SKM-1 treated with dmso at 0.1 percent for 144 hours (cell line): Measurements from ENCODE around the gene CDIP1.
"Not testable (repeated sequence)": the region's sequence is repeated elsewhere in the genome, so short reads cannot be mapped to it uniquely, and the experiment has no call there.

Experiments
- DNase-seq: peaks from one replicate; lab custom pipeline; 2025; ENCODE audit not compliant: unreplicated experiment; lab: John Stamatoyannopoulos, UW

The CDIP1 gene

GRCh38 chr16:4538350-4539235, at the start of gene CDIP1:
Gene CDIP1, minus strand, starts transcription at chr16:4538773. Its CDS starts 24,643 bp downstream, at chr16:4514130.
- DNase-seq = peak; percentile 91

GRCh38 chr16:4586291-4586690, 47.7 kb upstream of the CDIP1 start:
- no peak for DNase-seq

GRCh38 chr16:4583906-4584305, 45.3 kb upstream of the CDIP1 start:
- DNase-seq = no peak

- DNase-seq = no peak
These were observed 41.7 kb upstream of the CDIP1 start for GRCh38 chr16:4580250-4580649.

- no peak for DNase-seq
These were observed 40.5 kb upstream of the CDIP1 start for GRCh38 chr16:4578961-4579530.

- no peak for DNase-seq
These were observed 37.4 kb upstream of the CDIP1 start for GRCh38 chr16:4576008-4576407.

GRCh38 chr16:4574919-4575705, 36.5 kb upstream of the CDIP1 start:
- DNase-seq = no peak

GRCh38 chr16:4573926-4574325, 35.4 kb upstream of the CDIP1 start:
- DNase-seq = not testable (repeated sequence)

GRCh38 chr16:4572715-4573114, 34.1 kb upstream of the CDIP1 start:
- DNase-seq = no peak

GRCh38 chr16:4570688-4571321, 32.2 kb upstream of the CDIP1 start:
- no peak for DNase-seq

- DNase-seq = no peak
These were observed 31.5 kb upstream of the CDIP1 start for GRCh38 chr16:4570086-4570485.

- no peak for DNase-seq
These were observed 27.6 kb upstream of the CDIP1 start for GRCh38 chr16:4566144-4566543.

GRCh38 chr16:4564661-4565267, 26.2 kb upstream of the CDIP1 start:
- no peak for DNase-seq

- DNase-seq = no peak
These were observed 23.0 kb upstream of the CDIP1 start for GRCh38 chr16:4561596-4561995.

- no peak for DNase-seq
These were observed 19.4 kb upstream of the CDIP1 start for GRCh38 chr16:4557973-4558372.

- no peak for DNase-seq
These were observed 18.0 kb upstream of the CDIP1 start for GRCh38 chr16:4556580-4556979.

- DNase-seq = no peak
These were observed 17.5 kb upstream of the CDIP1 start, which contains the start of gene C16orf96 for GRCh38 chr16:4556112-4556511. Gene C16orf96, plus strand, starts transcription at chr16:4556340. Its CDS starts 150 bp downstream, at chr16:4556490.

- DNase-seq = no peak
These were observed 14.0 kb upstream of the CDIP1 start for GRCh38 chr16:4552541-4552940.

- no peak for DNase-seq
These were observed 12.0 kb upstream of the CDIP1 start for GRCh38 chr16:4550591-4550990.

GRCh38 chr16:4548124-4548523, 9.6 kb upstream of the CDIP1 start:
- no peak for DNase-seq

- no peak for DNase-seq
These were observed 5.9 kb upstream of the CDIP1 start for GRCh38 chr16:4544473-4544872.
